ENCODE data around the gene ITGA7.
A peak's percentile ranks its signal among the peaks of the same experiment; 100 is the strongest.

Gene ITGA7

GRCh38 chr12:55732288-55732687, 24.6 kb upstream of the ITGA7 start:
- H3K4me1 ChIP-seq (ENCODE audit: control insufficient read depth, low read depth, low read length) = peaks cover 19% of the 10 kb centered on the region
- H3K36me3 ChIP-seq (ENCODE audit: control insufficient read depth, low read depth, low read length) = no peaks in the 10 kb centered on the region
- H3K9ac ChIP-seq (ENCODE audit: low read length) = no peak overlapping the region
- no peaks in the 10 kb centered on the region for H3K9me3 ChIP-seq (ENCODE audit: control insufficient read depth, low read depth, low read length)
- no peaks in the 10 kb centered on the region for H3K27me3 ChIP-seq (ENCODE audit: control insufficient read depth, insufficient read depth, low read length)
- no peak overlapping the region for H3K4me3 ChIP-seq (ENCODE audit: low read length)
- no peak overlapping the region for H3K27ac ChIP-seq (ENCODE audit: low read length)

GRCh38 chr12:55729819-55730818, 22.4 kb upstream of the ITGA7 start:
- H3K9ac ChIP-seq (ENCODE audit: low read length) = peak overlapping the region; percentile 87
- no peaks in the 10 kb centered on the region for H3K9me3 ChIP-seq (ENCODE audit: control insufficient read depth, low read depth, low read length)
- peak overlapping the region; percentile 83 for H3K4me3 ChIP-seq (ENCODE audit: low read length)
- H3K4me1 ChIP-seq (ENCODE audit: control insufficient read depth, low read depth, low read length) = peaks cover 20% of the 10 kb centered on the region
- no peaks in the 10 kb centered on the region for H3K27me3 ChIP-seq (ENCODE audit: control insufficient read depth, insufficient read depth, low read length)
- peaks cover 16% of the 10 kb centered on the region for H3K36me3 ChIP-seq (ENCODE audit: control insufficient read depth, low read depth, low read length)
- peak overlapping the region; percentile 33 for H3K27ac ChIP-seq (ENCODE audit: low read length)

GRCh38 chr12:55728939-55729818, 21.5 kb upstream of the ITGA7 start, which contains the start of gene CD63:
Gene CD63, minus strand, starts transcription at chr12:55729009. Its CDS starts 668 bp downstream, at chr12:55728341.
- Histone ChIP-seq H3K36me3 (ENCODE audit: control insufficient read depth, low read depth, low read length) (peaks cover 19% of the 10 kb centered on the region), H3K4me3 (ENCODE audit: low read length) (peak within 1 kb of the TSS; percentile 83), H3K4me1 (ENCODE audit: control insufficient read depth, low read depth, low read length) (peaks cover 20% of the 10 kb centered on the region), H3K9ac (ENCODE audit: low read length) (peak within 1 kb of the TSS; percentile 87), H3K27ac (ENCODE audit: low read length) (peak within 1 kb of the TSS; percentile 72), H3K9me3 (ENCODE audit: control insufficient read depth, low read depth, low read length) (no peaks in the 10 kb centered on the region), H3K27me3 (ENCODE audit: control insufficient read depth, insufficient read depth, low read length) (no peaks in the 10 kb centered on the region)

GRCh38 chr12:55728186-55728938, 20.7 kb upstream of the ITGA7 start:
- Histone ChIP-seq H3K27me3 (ENCODE audit: control insufficient read depth, insufficient read depth, low read length) (no peaks in the 10 kb centered on the region), H3K9ac (ENCODE audit: low read length) (peak overlapping the region; percentile 87), H3K4me1 (ENCODE audit: control insufficient read depth, low read depth, low read length) (peaks cover 20% of the 10 kb centered on the region), H3K4me3 (ENCODE audit: low read length) (peak overlapping the region; percentile 83), H3K9me3 (ENCODE audit: control insufficient read depth, low read depth, low read length) (no peaks in the 10 kb centered on the region), H3K36me3 (ENCODE audit: control insufficient read depth, low read depth, low read length) (peaks cover 24% of the 10 kb centered on the region), H3K27ac (ENCODE audit: low read length) (peak overlapping the region; percentile 32)

- Histone ChIP-seq H3K4me3 (ENCODE audit: low read length) (peak overlapping the region; percentile 83), H3K27me3 (ENCODE audit: control insufficient read depth, insufficient read depth, low read length) (no peaks in the 10 kb centered on the region), H3K4me1 (ENCODE audit: control insufficient read depth, low read depth, low read length) (peaks cover 20% of the 10 kb centered on the region), H3K9ac (ENCODE audit: low read length) (peak overlapping the region; percentile 87), H3K9me3 (ENCODE audit: control insufficient read depth, low read depth, low read length) (no peaks in the 10 kb centered on the region), H3K27ac (ENCODE audit: low read length) (peak overlapping the region; percentile 32), H3K36me3 (ENCODE audit: control insufficient read depth, low read depth, low read length) (peaks cover 24% of the 10 kb centered on the region)
These were observed 20.0 kb upstream of the ITGA7 start for GRCh38 chr12:55727643-55728185.

GRCh38 chr12:55726971-55727370, 19.3 kb upstream of the ITGA7 start:
- Histone ChIP-seq H3K36me3 (ENCODE audit: control insufficient read depth, low read depth, low read length) (peaks cover 24% of the 10 kb centered on the region), H3K4me3 (ENCODE audit: low read length) (peak overlapping the region; percentile 83), H3K27me3 (ENCODE audit: control insufficient read depth, insufficient read depth, low read length) (no peaks in the 10 kb centered on the region), H3K9ac (ENCODE audit: low read length) (no peak overlapping the region), H3K27ac (ENCODE audit: low read length) (no peak overlapping the region), H3K4me1 (ENCODE audit: control insufficient read depth, low read depth, low read length) (peaks cover 16% of the 10 kb centered on the region), H3K9me3 (ENCODE audit: control insufficient read depth, low read depth, low read length) (no peaks in the 10 kb centered on the region)

GRCh38 chr12:55725556-55725955, 17.9 kb upstream of the ITGA7 start:
- no peak overlapping the region for H3K4me3 ChIP-seq (ENCODE audit: low read length)
- peaks cover 12% of the 10 kb centered on the region for H3K4me1 ChIP-seq (ENCODE audit: control insufficient read depth, low read depth, low read length)
- H3K9ac ChIP-seq (ENCODE audit: low read length) = no peak overlapping the region
- H3K27me3 ChIP-seq (ENCODE audit: control insufficient read depth, insufficient read depth, low read length) = no peaks in the 10 kb centered on the region
- no peaks in the 10 kb centered on the region for H3K9me3 ChIP-seq (ENCODE audit: control insufficient read depth, low read depth, low read length)
- no peak overlapping the region for H3K27ac ChIP-seq (ENCODE audit: low read length)
- peaks cover 24% of the 10 kb centered on the region for H3K36me3 ChIP-seq (ENCODE audit: control insufficient read depth, low read depth, low read length)

GRCh38 chr12:55724940-55725309, 17.2 kb upstream of the ITGA7 start:
- H3K36me3 ChIP-seq (ENCODE audit: control insufficient read depth, low read depth, low read length) = peaks cover 24% of the 10 kb centered on the region
- peaks cover 6% of the 10 kb centered on the region for H3K4me1 ChIP-seq (ENCODE audit: control insufficient read depth, low read depth, low read length)

GRCh38 chr12:55724226-55724939, 16.7 kb upstream of the ITGA7 start:
- peaks cover 5% of the 10 kb centered on the region for H3K4me1 ChIP-seq (ENCODE audit: control insufficient read depth, low read depth, low read length)
- no peak overlapping the region for H3K4me3 ChIP-seq (ENCODE audit: low read length)
- H3K9me3 ChIP-seq (ENCODE audit: control insufficient read depth, low read depth, low read length) = no peaks in the 10 kb centered on the region
- peaks cover 24% of the 10 kb centered on the region for H3K36me3 ChIP-seq (ENCODE audit: control insufficient read depth, low read depth, low read length)
- H3K27me3 ChIP-seq (ENCODE audit: control insufficient read depth, insufficient read depth, low read length) = no peaks in the 10 kb centered on the region
- H3K27ac ChIP-seq (ENCODE audit: low read length) = no peak overlapping the region
- no peak overlapping the region for H3K9ac ChIP-seq (ENCODE audit: low read length)

More at GRCh38 chr12:55724940-55725309, 17.2 kb upstream of the ITGA7 start:
- Histone ChIP-seq H3K27ac (ENCODE audit: low read length) (no peak overlapping the region), H3K27me3 (ENCODE audit: control insufficient read depth, insufficient read depth, low read length) (no peaks in the 10 kb centered on the region), H3K9me3 (ENCODE audit: control insufficient read depth, low read depth, low read length) (no peaks in the 10 kb centered on the region), H3K4me3 (ENCODE audit: low read length) (no peak overlapping the region), H3K9ac (ENCODE audit: low read length) (no peak overlapping the region)

- H3K27me3 ChIP-seq (ENCODE audit: control insufficient read depth, insufficient read depth, low read length) = no peaks in the 10 kb centered on the region
- no peak overlapping the region for H3K27ac ChIP-seq (ENCODE audit: low read length)
- no peak overlapping the region for H3K4me3 ChIP-seq (ENCODE audit: low read length)
- peaks cover 24% of the 10 kb centered on the region for H3K36me3 ChIP-seq (ENCODE audit: control insufficient read depth, low read depth, low read length)
- H3K9ac ChIP-seq (ENCODE audit: low read length) = no peak overlapping the region
- H3K9me3 ChIP-seq (ENCODE audit: control insufficient read depth, low read depth, low read length) = no peaks in the 10 kb centered on the region
- peaks cover 12% of the 10 kb centered on the region for H3K4me1 ChIP-seq (ENCODE audit: control insufficient read depth, low read depth, low read length)
These were observed 16.0 kb upstream of the ITGA7 start for GRCh38 chr12:55723516-55724225.
